Caco-2 (cell line): Measurements from ENCODE around the gene HOXD1. TPM values are rescaled to one million over a fixed set of nuclear protein-coding genes. Genes with fewer than 3 reads are reported as not detected.

Experiments
- BruUV-seq: library from RNA; stranded (reverse); fragments of 400-500 nt; replicated peaks from 2 replicates; lab custom pipeline; 2021; lab: Mats Ljungman, UMichigan
- CTCF ChIA-PET: fragments of 300-600 bp; sonication (Branson Sonifier 250); formaldehyde crosslinking; loops from one replicate; lab custom pipeline; 2022; ENCODE audit warnings: antibody characterized with exemption; lab: Charles Lee
- POLR2A ChIA-PET: fragments of 300-600 bp; sonication (Branson Sonifier 250); formaldehyde crosslinking; loops from one replicate; lab custom pipeline; 2022; ENCODE audit warnings: antibody characterized with exemption; lab: Charles Lee
- DNase-seq, 2 experiments: peaks; one replicate each; pipeline versions ENCODE4 v3.0.0 to v3.0.0-alpha.2; 2020 to 2022
- H3K27me3 ChIP-seq: replicated peaks from 2 replicates; pipeline ENCODE4 v1.6.0; 2011; ENCODE audit warnings: low read length; ENCODE audit not compliant: control insufficient read depth, insufficient read depth
- H3K36me3 ChIP-seq: 2 replicates; pipeline ENCODE4 v1.5.1; 2011; ENCODE audit warnings: low read length; ENCODE audit not compliant: control insufficient read depth, insufficient read depth
- H3K4me1 ChIP-seq: fragments of 250-450 bp; sonication (Bioruptor Pico); 2 replicates; pipeline ENCODE4 v1.5.1; 2020; ENCODE audit warnings: mild to moderate bottlenecking
- H3K4me3 ChIP-seq: 2 replicates; pipeline ENCODE4 v1.5.1; 2011; ENCODE audit warnings: low read depth, mild to moderate bottlenecking, control low read depth, low read length
- H3K9me3 ChIP-seq: fragments of 250-450 bp; sonication (Bioruptor Pico); 2 replicates; pipeline ENCODE4 v1.5.1; 2020; ENCODE audit warnings: mild to moderate bottlenecking, moderate library complexity
- H3K27ac Mint-ChIP-seq: one replicate; pipeline ENCODE4 v1.8.0; 2022; ENCODE audit warnings: mixed read lengths; ENCODE audit not compliant: unreplicated experiment
- H3K27me3 Mint-ChIP-seq: one replicate; pipeline ENCODE4 v1.8.0; 2022; ENCODE audit warnings: mixed read lengths; ENCODE audit not compliant: insufficient read depth, unreplicated experiment
- H3K36me3 Mint-ChIP-seq: one replicate; pipeline ENCODE4 v1.8.0; 2022; ENCODE audit warnings: mild to moderate bottlenecking, mixed read lengths; ENCODE audit not compliant: insufficient read depth, unreplicated experiment
- H3K4me1 Mint-ChIP-seq: one replicate; pipeline ENCODE4 v1.8.0; 2022; ENCODE audit warnings: low read depth, mixed read lengths; ENCODE audit not compliant: unreplicated experiment
- H3K4me3 Mint-ChIP-seq: one replicate; pipeline ENCODE4 v1.8.0; 2022; ENCODE audit warnings: mild to moderate bottlenecking, moderate library complexity, mixed read lengths; ENCODE audit not compliant: unreplicated experiment
- H3K9me3 Mint-ChIP-seq: one replicate; pipeline ENCODE4 v1.8.0; 2022; ENCODE audit warnings: mixed read lengths; ENCODE audit not compliant: unreplicated experiment
- CTCF ChIP-seq, 2 experiments: fragments of 200-600 bp in 1 of 2; IDR thresholded peaks; 1 replicate in 1 of 2; 2 replicates in 1 of 2; pipeline versions ENCODE4 v1.5.1 to v1.8.0; 2011 to 2022; ENCODE audit warnings: antibody characterized with exemption in 1 of 2, control low read depth in 1 of 2, inconsistent platforms in 1 of 2, low read depth in 1 of 2, low read length in 1 of 2, mild to moderate bottlenecking in 1 of 2, moderate library complexity in 1 of 2; ENCODE audit not compliant: insufficient read depth in 1 of 2, severe bottlenecking in 1 of 2, unreplicated experiment in 1 of 2
- intact Hi-C: fragments of 100-400 bp; cut with micrococcal nuclease; formaldehyde crosslinking; loops from one replicate; pipeline ENCODE4 v1.10.0; 2022; ENCODE audit not compliant: unreplicated experiment
- total RNA-seq: library from RNA; stranded (reverse); gene quantifications from 2 replicates; pipeline ENCODE4 v1.2.3, GENCODE V29; 2022

The HOXD1 gene
- total RNA-seq, 1 experiment from 2014 or later, result not detected

DNA sequence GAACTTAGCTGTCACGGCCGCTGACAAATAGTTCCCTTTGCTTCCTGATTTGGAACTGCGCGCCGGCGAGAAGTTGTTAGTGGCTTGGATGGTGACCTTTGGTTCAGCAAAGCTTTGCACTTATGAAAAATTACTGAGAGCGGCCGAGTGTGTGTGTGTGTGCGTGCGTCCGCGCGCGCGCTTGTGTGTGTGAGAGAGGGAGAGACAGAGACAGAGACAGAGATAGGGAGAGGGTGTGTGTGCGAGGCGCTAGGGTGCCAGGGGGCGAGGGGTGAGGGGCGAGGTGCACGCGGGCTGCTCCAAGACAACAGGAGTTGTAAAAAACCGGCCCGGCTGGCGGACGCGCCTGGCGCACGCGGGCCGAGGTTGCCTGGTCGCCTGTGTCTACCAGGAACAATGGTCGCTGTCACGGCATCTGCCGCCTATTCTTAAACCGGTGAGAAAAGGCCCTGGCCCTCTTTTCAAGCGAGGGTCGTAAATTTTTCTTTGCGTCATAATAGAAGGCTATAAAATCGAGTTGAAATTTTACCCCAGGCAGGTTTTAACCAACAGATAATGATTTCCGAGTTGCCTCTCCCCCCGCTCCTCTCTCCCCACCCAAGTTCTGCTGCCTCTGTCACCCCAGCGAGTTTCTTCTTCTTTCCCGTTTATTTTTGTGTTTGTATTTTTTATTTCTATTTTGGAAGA, 30.8 kb upstream of the HOXD1 start:
- Mint-ChIP-seq H3K4me3 (peak overlapping the region; percentile 70), H3K9me3 (no peaks in the 10 kb centered on the region), H3K36me3 (no peaks in the 10 kb centered on the region), H3K27me3 (peaks cover 18% of the 10 kb centered on the region), H3K4me1 (no peaks in the 10 kb centered on the region), H3K27ac (no peak overlapping the region)
- H3K27me3 ChIP-seq, result no peaks in the 10 kb centered on the region; the same call in 1 of the 2 replicates
- DNase-seq, result peak in 1 of 2 experiments; percentile 45
- H3K36me3 ChIP-seq, result no peaks in the 10 kb centered on the region
- H3K4me1 ChIP-seq, result no peaks in the 10 kb centered on the region
- peak overlapping the region; percentile 42 for H3K4me3 ChIP-seq
- no TSS peak for BruUV-seq
- intact Hi-C loops, result no loop called here
- TF ChIP-seq CTCF (IDR thresholded peaks at IDR 0.05; ENCODE audit: insufficient read depth in 1 of 2, low read depth in 1 of 2, low read length in 1 of 2, severe bottlenecking in 1 of 2, unreplicated experiment in 1 of 2), result no peak
- H3K9me3 ChIP-seq, result no peaks in the 10 kb centered on the region
- ChIA-PET CTCF (interaction anchor here (0.6 kb wide), 1 partner anchor 112 kb away, joined by 3 read pairs; the partner anchor contains the start of gene MTX2), POLR2A (no interaction called here)

- Histone ChIP-seq H3K36me3 (no peaks in the 10 kb centered on the region), H3K4me3 (peak overlapping the region; percentile 5; the same call in 1 of the 2 replicates), H3K4me1 (no peaks in the 10 kb centered on the region), H3K9me3 (no peaks in the 10 kb centered on the region), H3K27me3 (no peaks in the 10 kb centered on the region; the same call in 1 of the 2 replicates)
- H3K27me3 Mint-ChIP-seq, result peaks cover 18% of the 10 kb centered on the region
- no TSS peak for BruUV-seq
- CTCF ChIA-PET, result no interaction called here
- no peaks in the 10 kb centered on the region for H3K4me1 Mint-ChIP-seq
- POLR2A ChIA-PET, result no interaction called here
- intact Hi-C loops, result no loop called here
- H3K9me3 Mint-ChIP-seq, result no peaks in the 10 kb centered on the region
- TF ChIP-seq CTCF (IDR thresholded peaks at IDR 0.05; ENCODE audit: insufficient read depth in 1 of 2, low read depth in 1 of 2, low read length in 1 of 2, severe bottlenecking in 1 of 2, unreplicated experiment in 1 of 2), result no peak
- H3K36me3 Mint-ChIP-seq, result no peaks in the 10 kb centered on the region
- peak overlapping the region; percentile 70 for H3K4me3 Mint-ChIP-seq
- DNase-seq, result no peak
- H3K27ac Mint-ChIP-seq, result no peak overlapping the region
Measured at GRCh38 chr2:176158186-176158591, 30.3 kb upstream of the HOXD1 start.

GRCh38 chr2:176158855-176159662, 29.4 kb upstream of the HOXD1 start:
- H3K4me1 ChIP-seq, result no peaks in the 10 kb centered on the region
- DNase-seq, result no peak
- intact Hi-C loops, result no loop called here
- Mint-ChIP-seq H3K36me3 (no peaks in the 10 kb centered on the region), H3K4me3 (no peak overlapping the region), H3K9me3 (peaks cover 3% of the 10 kb centered on the region), H3K4me1 (no peaks in the 10 kb centered on the region), H3K27me3 (peaks cover 19% of the 10 kb centered on the region), H3K27ac (no peak overlapping the region)
- H3K36me3 ChIP-seq, result no peaks in the 10 kb centered on the region
- no peaks in the 10 kb centered on the region; the same call in 1 of the 2 replicates for H3K27me3 ChIP-seq
- CTCF ChIA-PET, result no interaction called here
- no TSS peak for BruUV-seq
- TF ChIP-seq CTCF (IDR thresholded peaks at IDR 0.05; ENCODE audit: insufficient read depth in 1 of 2, low read depth in 1 of 2, low read length in 1 of 2, severe bottlenecking in 1 of 2, unreplicated experiment in 1 of 2), result no peak
- POLR2A ChIA-PET, result no interaction called here
- H3K4me3 ChIP-seq, result no peak overlapping the region
- no peaks in the 10 kb centered on the region for H3K9me3 ChIP-seq
